Thymus (tissue), 11 donors: ENCODE measurements around the gene TMCO5A. TPM values are rescaled to one million over a fixed set of nuclear protein-coding genes. Genes with fewer than 3 reads are reported as not detected.
"Not testable (repeated sequence)": the region's sequence is repeated elsewhere in the genome, so short reads cannot be mapped to it uniquely, and the experiment has no call there.

Experiments
- DNase-seq, 9 donors: peaks; one replicate each; pipeline ENCODE4 v3.0.0-alpha.2; 2013; ENCODE audit warnings: low spot score in 9 of 9, low read depth in 6 of 9, missing footprints in 1 of 9
- H3K27ac ChIP-seq, 2 donors: one replicate each; pipeline ENCODE4 v1.5.1; 2013; ENCODE audit warnings: control low read depth in 1 of 2, low read depth in 1 of 2, low read length in 1 of 2, mild to moderate bottlenecking in 1 of 2, moderate library complexity in 1 of 2
- H3K27me3 ChIP-seq, 2 donors: one replicate each; pipeline ENCODE4 v1.5.1; 2013; ENCODE audit warnings: low read length in 1 of 2; ENCODE audit not compliant: control insufficient read depth in 2 of 2, insufficient read depth in 1 of 2
- H3K36me3 ChIP-seq, 2 donors: one replicate each; pipeline ENCODE4 v1.5.1; 2013; ENCODE audit warnings: low read length in 1 of 2, mild to moderate bottlenecking in 1 of 2, moderate library complexity in 1 of 2; ENCODE audit not compliant: control insufficient read depth in 2 of 2, insufficient read depth in 2 of 2
- H3K4me1 ChIP-seq, 2 donors: one replicate each; pipeline ENCODE4 v1.5.1; 2013; ENCODE audit warnings: low read length in 2 of 2; ENCODE audit not compliant: control insufficient read depth in 2 of 2, insufficient read depth in 2 of 2
- H3K4me3 ChIP-seq, 2 donors: one replicate each; pipeline ENCODE4 v1.5.1; 2013; ENCODE audit warnings: low read length in 2 of 2, control low read depth in 1 of 2, mild to moderate bottlenecking in 1 of 2
- H3K9me3 ChIP-seq, 2 donors: one replicate each; pipeline ENCODE4 v1.5.1; 2013; ENCODE audit warnings: low read length in 1 of 2, mild to moderate bottlenecking in 1 of 2; ENCODE audit not compliant: control insufficient read depth in 2 of 2, insufficient read depth in 1 of 2
- WGBS: extraction: QIAGEN DNeasy Blood & Tissue Kit; methylation state at CpG from one replicate; pipeline ENCODE4 v1.1.7; 2013; 5-methylcytosine and 5-hydroxymethylcytosine counted together
- polyA plus RNA-seq: library from polyadenylated mRNA; stranded (reverse); fragments of 200-250 nt; gene quantifications from one replicate; pipeline ENCODE4 v1.2.3, GENCODE V29; 2013
- total RNA-seq: library from RNA; stranded (reverse); fragments of 120-200 nt; gene quantifications from one replicate; pipeline ENCODE4 v1.2.4, GENCODE V29; 2013
- donor health status: healthy.

The TMCO5A gene
- total and polyA plus RNA-seq, 2 donors, result 0.27 TPM; not detected in 1

DNA sequence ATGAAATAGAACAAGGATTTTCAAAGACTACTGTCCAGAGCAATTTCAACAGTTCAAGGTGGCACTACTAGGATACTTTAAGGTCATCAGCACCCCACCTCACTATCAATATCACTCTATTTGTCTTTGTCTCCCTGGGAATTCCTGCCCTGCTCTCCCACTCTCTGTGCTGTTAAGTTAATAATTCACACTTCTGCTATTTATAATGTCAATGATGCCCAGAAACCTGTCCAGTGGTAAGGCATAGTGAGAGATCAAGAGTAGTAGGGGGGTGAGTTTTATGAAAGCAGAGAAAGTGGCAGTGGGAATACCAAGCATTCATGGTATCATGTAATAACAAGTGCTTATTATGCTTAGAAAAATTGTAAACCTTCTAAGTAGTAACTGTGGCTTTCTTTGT, 7.3 kb downstream of the TMCO5A start:
- no peak for DNase-seq
- no peaks in the 10 kb centered on the region for H3K9me3 ChIP-seq
- no peaks in the 10 kb centered on the region for H3K36me3 ChIP-seq
- H3K27ac ChIP-seq, result no peak overlapping the region
- H3K27me3 ChIP-seq, result no peaks in the 10 kb centered on the region
- no peaks in the 10 kb centered on the region for H3K4me1 ChIP-seq
- no peak overlapping the region for H3K4me3 ChIP-seq

DNA sequence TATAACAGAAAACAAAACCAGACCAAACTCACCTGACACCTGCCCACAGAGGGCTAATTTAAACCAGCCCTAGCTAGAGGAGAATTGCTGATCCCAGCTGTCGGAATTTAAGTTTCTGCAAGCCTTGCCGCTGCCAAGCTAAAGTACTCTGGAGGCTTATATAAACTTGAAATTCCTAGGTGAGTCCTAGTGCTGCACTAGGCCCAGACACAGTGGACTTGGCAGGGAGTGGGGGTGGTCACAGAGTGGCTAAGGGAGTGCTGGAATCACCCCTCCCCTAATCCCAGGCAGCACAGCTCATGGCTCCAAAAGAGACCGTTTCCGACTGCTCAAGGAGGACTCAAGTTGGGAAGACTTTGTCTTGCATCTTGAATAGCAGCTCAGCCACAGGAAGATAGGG, 17.6 kb downstream of the TMCO5A start:
- no peak overlapping the region for H3K27ac ChIP-seq
- WGBS, result 96% methylated on average over 4 of the region's 4 CpGs

DNA sequence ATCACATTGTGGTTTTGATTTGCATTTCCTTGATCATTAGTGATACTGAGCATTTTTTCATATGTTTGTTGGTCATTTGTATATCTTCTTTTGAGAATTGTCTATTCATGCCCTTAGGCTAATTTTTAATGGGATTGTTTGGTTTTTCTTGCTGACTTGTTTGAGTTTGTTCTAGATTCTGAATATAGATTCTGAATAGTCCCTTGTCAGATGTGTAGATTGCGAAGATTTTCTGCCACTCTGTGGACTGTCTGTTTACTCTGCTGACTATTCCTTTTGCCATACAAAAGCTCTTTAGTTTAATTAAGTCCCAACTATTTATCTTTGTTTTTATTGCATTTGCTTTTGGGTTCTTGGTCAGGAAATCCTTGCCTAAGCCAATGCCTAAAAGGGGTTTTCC, 26.3 kb downstream of the TMCO5A start:
- not testable (repeated sequence) for DNase-seq, H3K27ac ChIP-seq, H3K27me3 ChIP-seq, H3K9me3 ChIP-seq, H3K4me1 ChIP-seq, H3K36me3 ChIP-seq, H3K4me3 ChIP-seq
- WGBS, result 92% methylated on average over 1 of the region's 1 CpG

More for the DNA sequence above, 17.6 kb downstream of the TMCO5A start:
- H3K9me3 ChIP-seq, result no peaks in the 10 kb centered on the region
- H3K4me3 ChIP-seq, result no peak overlapping the region
- no peaks in the 10 kb centered on the region for H3K36me3 ChIP-seq
- no peaks in the 10 kb centered on the region for H3K27me3 ChIP-seq
- no peaks in the 10 kb centered on the region for H3K4me1 ChIP-seq
- no peak for DNase-seq

DNA sequence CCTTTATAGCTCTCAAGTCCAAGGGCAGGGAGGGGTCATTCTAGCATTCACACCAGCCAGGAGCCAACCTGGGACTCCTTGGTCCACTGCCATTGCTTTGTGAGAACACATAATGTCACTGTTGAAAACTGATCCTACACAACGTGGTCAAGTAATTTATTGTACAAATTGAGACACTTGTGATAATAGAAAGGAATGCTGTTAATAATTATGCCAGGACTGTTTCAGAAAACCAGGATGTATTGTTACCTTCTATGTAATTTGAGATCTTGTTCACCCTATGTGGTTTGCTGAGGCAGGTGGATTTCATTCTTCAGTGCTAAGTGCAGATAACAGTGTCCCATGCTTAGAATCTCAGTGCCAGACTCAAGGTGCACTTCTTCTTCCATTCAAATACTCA, 33.3 kb downstream of the TMCO5A start:
- WGBS, result 91% methylated on average over 1 of the region's 1 CpG
- no peak overlapping the region for H3K27ac ChIP-seq

DNA sequence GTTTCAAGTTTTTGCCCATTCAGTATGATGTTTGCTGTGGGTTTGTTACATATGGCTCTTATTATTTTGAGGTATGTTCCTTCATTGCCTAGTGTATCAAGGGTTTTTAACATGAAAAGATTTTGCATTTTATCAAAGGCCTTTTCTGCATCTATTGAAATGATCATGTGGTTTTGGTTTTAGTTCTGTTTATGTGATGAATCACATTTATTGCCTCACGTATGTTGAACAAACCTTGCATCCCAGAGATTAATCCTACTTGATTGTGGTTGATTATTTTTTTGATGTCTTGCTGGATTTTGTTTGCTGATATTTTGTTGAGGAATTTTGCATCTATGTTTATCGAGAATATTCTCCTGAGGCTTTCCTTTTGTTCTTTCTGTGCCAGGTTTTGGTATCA, 39.4 kb downstream of the TMCO5A start:
- no peak overlapping the region for H3K4me3 ChIP-seq
- no peaks in the 10 kb centered on the region for H3K27me3 ChIP-seq
- H3K9me3 ChIP-seq, result no peaks in the 10 kb centered on the region
- H3K27ac ChIP-seq, result no peak overlapping the region
- no peaks in the 10 kb centered on the region for H3K36me3 ChIP-seq
- WGBS, result 91% methylated on average over 2 of the region's 2 CpGs
- DNase-seq, result no peak
- H3K4me1 ChIP-seq, result no peaks in the 10 kb centered on the region

More for the DNA sequence above, 33.3 kb downstream of the TMCO5A start:
- no peaks in the 10 kb centered on the region for H3K36me3 ChIP-seq
- no peak overlapping the region for H3K4me3 ChIP-seq
- H3K27me3 ChIP-seq, result no peaks in the 10 kb centered on the region
- H3K9me3 ChIP-seq, result no peaks in the 10 kb centered on the region
- DNase-seq, result no peak
- H3K4me1 ChIP-seq, result no peaks in the 10 kb centered on the region

DNA sequence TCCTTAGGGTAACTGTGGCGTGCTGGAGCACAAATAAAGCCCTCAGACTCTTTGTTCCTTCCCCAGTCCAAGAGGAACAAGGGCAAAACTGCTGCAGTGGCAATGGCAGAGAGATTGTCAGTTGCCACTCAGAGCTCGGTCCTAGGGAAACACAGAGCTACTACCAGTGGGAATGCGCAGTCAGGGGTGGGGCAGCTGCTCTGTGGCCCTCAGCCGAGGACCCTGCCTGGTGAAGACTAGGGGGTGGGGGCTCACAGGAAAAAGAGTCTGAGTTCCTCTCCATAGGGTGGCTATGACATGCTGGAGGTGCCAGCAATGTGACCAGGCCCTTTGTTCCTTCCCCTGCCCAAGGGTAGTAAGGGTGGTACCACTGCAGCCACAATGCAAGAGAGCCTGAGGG, 43.8 kb downstream of the TMCO5A start:
- H3K9me3 ChIP-seq, result no peaks in the 10 kb centered on the region
- no peak for DNase-seq
- no peak overlapping the region for H3K27ac ChIP-seq
- no peaks in the 10 kb centered on the region for H3K36me3 ChIP-seq
- H3K27me3 ChIP-seq, result peaks cover 0 to 2% of the 10 kb centered on the region in 2 donors
- WGBS, result 93% methylated on average over 4 of the region's 4 CpGs
- no peak overlapping the region for H3K4me3 ChIP-seq
- no peaks in the 10 kb centered on the region for H3K4me1 ChIP-seq

DNA sequence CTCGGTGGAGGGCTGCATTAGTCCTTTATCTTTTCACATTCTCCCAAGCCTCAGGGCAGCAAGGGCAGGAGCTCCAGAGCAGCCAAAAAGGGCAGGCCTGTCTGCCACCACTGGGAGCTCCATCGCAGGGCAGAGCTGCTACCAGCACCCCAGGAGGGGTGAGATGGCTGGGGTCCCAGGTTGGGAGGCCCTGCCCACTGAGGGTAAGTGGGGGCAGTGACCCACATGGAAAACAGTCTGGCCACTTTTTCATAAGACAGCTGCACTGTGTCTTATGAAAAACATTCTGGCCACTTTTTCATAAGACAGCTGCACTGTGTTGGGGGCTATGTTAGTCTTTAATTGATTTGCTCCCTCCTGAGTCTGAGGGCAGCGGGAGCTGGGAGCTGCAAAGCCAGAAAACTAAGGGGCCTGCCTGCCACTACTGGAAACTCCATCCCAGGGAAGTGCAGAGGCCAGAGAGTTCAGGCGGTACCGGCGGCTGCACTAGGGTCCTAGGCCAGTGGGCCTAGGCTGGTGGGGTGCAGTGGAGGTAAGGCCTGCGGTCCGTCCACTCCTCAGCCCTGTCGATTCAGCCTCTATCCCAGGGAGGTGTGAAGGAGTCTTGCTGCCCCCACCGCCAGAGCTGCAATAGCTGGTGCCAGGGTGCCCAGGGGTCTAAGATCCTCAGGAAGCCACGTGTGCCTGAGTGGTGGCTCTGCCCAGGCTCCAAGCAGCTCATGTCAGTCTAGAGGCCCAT, 45.4 kb downstream of the TMCO5A start:
- Histone ChIP-seq H3K36me3 (no peaks in the 10 kb centered on the region), H3K4me3 (no peak overlapping the region), H3K9me3 (no peaks in the 10 kb centered on the region), H3K27ac (no peak overlapping the region), H3K4me1 (no peaks in the 10 kb centered on the region), H3K27me3 (peaks cover 0 to 2% of the 10 kb centered on the region in 2 donors)
- WGBS, result 96% methylated on average over 11 of the region's 11 CpGs
- DNase-seq, result no peak

DNA sequence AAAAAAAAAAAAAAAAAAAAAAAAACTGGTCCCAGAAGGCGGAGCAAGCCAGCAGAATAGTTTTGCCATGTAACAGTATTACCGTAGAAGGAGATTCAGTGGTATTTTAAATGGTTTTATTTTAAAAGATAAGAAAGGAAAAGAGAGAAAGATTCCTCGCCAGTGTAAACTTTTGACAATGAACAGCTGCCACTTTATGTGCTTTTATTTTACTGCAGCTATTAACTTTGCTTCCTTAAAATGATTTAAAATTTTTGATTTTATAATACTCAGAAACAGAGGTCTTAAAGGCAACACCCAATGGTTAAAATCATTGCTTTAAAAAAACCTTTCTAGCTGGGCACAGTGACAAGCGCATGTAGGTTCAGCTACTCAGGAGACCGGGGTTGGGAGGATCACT, 46.8 kb downstream of the TMCO5A start:
- WGBS, result 93% methylated on average over 5 of the region's 5 CpGs
- DNase-seq, result no peak
- no peak overlapping the region for H3K27ac ChIP-seq
- H3K4me3 ChIP-seq, result no peak overlapping the region
- H3K27me3 ChIP-seq, result peaks cover 0 to 2% of the 10 kb centered on the region in 2 donors
- H3K4me1 ChIP-seq, result no peaks in the 10 kb centered on the region
- no peaks in the 10 kb centered on the region for H3K9me3 ChIP-seq
- no peaks in the 10 kb centered on the region for H3K36me3 ChIP-seq

DNA sequence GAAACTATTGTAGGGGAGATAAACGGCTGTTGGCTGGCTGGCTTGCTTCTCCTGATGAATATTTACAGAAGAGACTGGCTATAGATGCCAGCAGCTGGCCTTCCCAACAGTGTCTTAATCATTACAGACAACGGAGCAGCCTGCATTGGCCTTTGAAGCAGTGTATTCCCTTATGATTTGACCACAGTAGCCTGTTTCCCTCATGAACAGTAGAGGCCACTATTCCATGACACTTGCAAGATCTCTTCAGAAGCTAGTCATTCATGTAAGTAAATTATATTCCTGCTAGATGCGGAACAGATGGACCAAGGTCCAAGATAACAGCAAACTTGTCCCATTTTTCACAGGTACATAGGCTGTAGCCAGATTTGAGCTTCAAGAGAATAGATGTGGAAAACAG, 47.3 kb downstream of the TMCO5A start:
- no peaks in the 10 kb centered on the region for H3K9me3 ChIP-seq
- no peak overlapping the region for H3K4me3 ChIP-seq
- H3K36me3 ChIP-seq, result no peaks in the 10 kb centered on the region
- no peak for DNase-seq
- 84% methylated on average over 3 of the region's 3 CpGs for WGBS
- H3K4me1 ChIP-seq, result no peaks in the 10 kb centered on the region
- H3K27me3 ChIP-seq, result peaks cover 0 to 2% of the 10 kb centered on the region in 2 donors
- H3K27ac ChIP-seq, result no peak overlapping the region
